NCI-H774 (cell line): Measurements from ENCODE around the gene SERHL2.
"Not testable (repeated sequence)": the region's sequence is repeated elsewhere in the genome, so short reads cannot be mapped to it uniquely, and the experiment has no call there.

Experiments used
- DNase-seq: peaks from one replicate; lab custom pipeline; 2025; lab: John Stamatoyannopoulos, UW

SERHL2 gene

DNA sequence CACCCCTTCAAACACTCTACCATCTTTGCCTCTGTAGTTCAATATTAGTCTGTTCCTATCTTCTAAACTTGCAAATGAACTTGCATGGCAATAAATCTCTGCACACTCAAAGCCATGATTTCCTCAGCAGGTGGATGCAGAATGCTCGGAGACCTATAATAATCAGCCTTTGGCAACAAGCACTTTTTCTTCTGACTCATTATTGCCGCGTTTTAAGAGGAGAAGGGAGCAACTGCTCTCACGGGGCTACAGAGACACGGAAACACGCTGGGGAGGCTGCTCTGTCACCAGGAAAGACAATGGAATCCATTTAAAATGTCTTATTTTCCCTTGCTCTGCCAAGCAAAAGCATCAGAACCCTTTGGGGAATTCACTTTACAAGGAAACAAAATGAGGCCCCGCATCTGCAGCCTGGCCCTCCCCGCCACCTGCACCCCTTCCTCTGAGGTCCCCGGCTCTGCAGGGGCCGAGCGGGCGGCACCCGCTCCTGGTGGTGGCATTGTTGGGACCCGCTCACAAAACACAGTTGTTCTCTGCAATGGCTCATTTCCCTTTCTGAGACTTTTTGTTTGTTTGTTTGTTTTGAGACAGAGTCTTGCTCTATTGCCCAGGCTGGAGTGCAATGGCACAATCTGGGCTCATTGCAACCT, 18.5 kb upstream of the SERHL2 start:
- DNase-seq = not testable (repeated sequence)

DNA sequence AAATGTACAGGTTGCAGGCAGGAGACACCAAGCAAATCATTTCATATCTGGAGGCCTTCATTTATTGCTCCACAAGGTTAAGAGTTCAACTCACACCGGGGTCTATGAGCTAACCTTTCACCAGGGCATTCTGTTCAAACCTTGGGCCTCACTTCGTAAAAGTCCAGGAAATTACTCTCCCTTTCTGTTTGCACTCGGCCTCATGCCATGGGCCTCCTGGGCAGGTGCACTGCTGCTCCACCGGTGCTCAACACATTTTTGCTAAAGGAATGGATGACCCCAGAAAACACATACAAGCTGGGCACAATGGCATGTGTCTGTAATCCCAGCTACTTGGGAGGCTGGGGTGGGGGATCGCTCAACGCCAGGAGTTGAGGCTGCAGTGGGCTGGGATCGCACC, 17.6 kb upstream of the SERHL2 start:
- DNase-seq = no peak

- DNase-seq = not testable (repeated sequence)
Observed at GRCh38 chr22:42536634-42537033, 17.1 kb upstream of the SERHL2 start.

GRCh38 chr22:42537199-42537831, 16.4 kb upstream of the SERHL2 start:
- DNase-seq = not testable (repeated sequence)

DNA sequence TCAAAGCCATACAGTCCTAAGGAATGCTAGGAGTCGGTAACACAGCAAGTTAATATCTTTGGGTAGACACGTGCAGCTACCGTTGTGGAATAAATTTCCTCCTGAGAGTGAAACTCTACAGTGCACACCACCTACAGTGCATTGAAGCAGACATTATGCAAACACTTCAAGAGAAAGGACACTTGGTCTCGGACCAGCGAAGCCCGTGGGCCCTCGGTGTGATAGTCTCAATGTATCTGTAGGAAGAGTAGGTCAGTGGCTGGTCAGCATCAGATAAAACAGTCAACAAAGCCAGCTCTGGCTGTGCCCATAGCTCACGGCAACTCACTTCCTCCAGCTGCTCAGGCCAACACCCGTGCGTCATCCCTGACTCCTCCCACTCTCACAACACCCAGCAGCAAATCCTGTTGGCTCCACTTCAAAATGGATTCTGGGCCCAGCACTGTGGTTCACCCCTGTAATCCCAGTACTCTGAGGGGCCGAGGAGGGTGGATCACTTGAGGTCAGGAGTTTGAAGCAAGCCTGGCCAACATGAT, 14.5 kb upstream of the SERHL2 start:
- DNase-seq = not testable (repeated sequence)

- no peak for DNase-seq
Observed at GRCh38 chr22:42544686-42545085, 9.1 kb upstream of the SERHL2 start.

DNA sequence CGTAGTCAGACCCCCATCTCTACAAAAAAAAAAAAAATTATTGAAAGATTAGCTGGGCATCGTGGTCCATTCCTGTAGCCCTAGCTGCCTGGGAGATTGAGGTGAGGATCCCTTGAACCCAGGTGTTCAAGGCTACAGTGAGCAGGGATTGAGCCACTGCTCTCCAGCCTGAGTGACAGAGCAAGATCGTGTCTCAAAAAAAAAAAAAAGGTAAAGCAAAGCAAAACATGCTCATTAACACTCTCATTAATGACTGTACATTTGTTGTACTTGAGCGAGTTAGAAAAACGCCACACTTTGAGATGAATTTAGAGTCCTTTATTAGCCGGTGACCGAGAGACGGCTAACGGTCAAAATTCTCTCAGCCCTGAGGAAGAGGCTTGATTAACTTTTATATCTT, 6.2 kb upstream of the SERHL2 start:
- no peak for DNase-seq

- not testable (repeated sequence) for DNase-seq
Observed at GRCh38 chr22:42548126-42548525, 5.6 kb upstream of the SERHL2 start.

DNA sequence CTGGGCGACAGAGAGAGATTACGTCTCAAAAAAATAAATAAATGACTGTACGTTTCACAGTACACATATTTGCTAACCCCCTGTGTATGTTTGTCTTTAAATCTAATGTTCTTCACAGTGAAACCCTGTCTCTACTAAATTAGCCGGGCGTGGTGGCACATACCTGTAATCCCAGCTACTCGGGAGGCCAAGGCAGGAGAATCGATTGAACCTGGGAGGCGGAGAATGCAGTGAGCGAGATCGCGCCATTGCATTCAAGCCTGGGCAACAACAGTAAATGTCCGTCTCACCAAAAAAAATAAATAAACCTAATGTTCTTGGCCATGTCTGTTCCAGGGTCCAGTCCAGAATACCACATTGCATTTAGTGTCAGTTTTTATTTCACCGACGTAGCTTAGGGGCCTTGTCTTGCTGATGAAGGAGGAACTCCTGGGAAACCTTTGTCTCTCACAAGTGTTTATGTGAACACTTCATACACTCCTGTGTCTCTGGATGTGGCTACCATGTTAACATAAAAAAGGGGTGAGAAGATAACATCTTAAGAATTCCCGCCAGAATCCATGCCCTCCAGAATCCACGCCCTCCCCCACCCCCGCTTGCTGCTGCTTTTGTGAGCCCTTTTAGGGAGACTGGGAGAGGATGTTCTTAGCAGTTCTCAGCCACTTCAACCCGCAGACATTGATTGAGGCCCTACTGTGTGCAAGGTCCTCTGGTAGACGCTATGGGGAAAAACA, 5.0 kb upstream of the SERHL2 start:
- no peak for DNase-seq

GRCh38 chr22:42549331-42550060, 4.3 kb upstream of the SERHL2 start:
- DNase-seq = no peak

GRCh38 chr22:42552294-42552647, 1.5 kb upstream of the SERHL2 start:
- not testable (repeated sequence) for DNase-seq

GRCh38 chr22:42560381-42560780, 6.6 kb downstream of the SERHL2 start:
- no peak for DNase-seq

GRCh38 chr22:42560781-42561180, 7.0 kb downstream of the SERHL2 start:
- DNase-seq = no peak

DNA sequence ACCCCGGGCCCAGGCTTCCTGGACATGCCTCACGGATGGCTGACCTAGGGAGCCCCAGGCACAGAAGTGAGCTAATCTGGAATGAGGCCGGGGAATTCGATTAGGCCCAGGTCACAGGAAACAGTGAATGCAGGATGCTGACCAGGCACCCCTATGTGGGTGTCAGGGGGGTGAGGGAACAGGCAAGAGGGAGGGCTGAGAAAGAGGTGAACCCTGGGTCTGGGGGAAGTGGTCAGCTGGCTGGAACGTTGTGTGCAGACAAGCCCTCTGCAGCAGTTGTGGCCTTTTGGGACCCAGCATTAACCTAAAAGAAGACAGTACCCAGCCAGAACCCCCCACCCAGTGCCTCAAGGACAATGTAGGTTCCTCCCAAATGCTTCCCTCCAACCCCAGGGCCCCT, 8.1 kb downstream of the SERHL2 start:
- DNase-seq = no peak

DNA sequence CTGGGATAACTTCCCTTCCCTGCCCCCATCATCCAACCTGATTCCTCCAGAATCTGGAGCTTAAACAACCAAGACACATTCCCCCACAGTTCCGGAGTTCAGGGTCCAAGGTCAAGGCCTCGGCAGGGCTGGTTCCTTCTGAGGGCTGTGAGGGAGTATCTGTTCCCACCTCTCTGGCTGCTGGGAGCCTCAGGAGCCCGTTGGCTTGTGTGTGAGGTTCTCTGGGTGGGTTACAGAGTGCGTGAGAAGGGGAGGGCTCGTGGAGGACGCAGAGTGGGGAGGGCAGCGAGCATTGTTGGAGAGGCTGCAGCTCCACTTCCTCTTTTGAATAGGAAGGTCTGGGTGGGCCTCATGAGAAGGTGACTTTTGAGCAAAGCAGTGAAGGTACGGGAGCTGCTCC, 8.5 kb downstream of the SERHL2 start:
- DNase-seq = no peak

- no peak for DNase-seq
Observed at GRCh38 chr22:42562684-42563083, 8.9 kb downstream of the SERHL2 start.

- DNase-seq = not testable (repeated sequence)
Observed at GRCh38 chr22:42563943-42564342, 10.2 kb downstream of the SERHL2 start.

GRCh38 chr22:42564699-42565098, 10.9 kb downstream of the SERHL2 start:
- DNase-seq = no peak

- DNase-seq = no peak
Observed at GRCh38 chr22:42565956-42566355, 12.2 kb downstream of the SERHL2 start.

DNA sequence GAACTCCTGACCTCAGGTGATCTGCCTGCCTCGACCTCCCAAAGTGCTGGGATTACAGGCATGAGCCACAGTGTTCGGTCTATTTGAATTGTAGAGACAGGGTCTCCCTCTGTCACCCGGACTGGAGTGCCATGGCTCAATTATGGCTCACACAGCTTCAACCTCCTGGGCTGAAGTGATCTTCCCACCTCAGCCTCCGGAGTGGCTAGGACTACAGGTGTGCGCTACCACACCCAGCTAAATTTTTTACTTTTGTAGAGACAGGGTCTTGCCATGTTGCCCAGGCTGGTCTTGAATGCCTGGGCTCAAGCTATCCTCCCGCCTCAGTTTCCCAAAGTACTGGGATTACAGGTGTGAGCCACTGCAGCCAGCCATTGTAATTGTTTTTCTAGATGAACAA, 14.2 kb downstream of the SERHL2 start:
- not testable (repeated sequence) for DNase-seq

- DNase-seq = not testable (repeated sequence)
Observed at GRCh38 chr22:42570580-42570979, 16.8 kb downstream of the SERHL2 start.

DNA sequence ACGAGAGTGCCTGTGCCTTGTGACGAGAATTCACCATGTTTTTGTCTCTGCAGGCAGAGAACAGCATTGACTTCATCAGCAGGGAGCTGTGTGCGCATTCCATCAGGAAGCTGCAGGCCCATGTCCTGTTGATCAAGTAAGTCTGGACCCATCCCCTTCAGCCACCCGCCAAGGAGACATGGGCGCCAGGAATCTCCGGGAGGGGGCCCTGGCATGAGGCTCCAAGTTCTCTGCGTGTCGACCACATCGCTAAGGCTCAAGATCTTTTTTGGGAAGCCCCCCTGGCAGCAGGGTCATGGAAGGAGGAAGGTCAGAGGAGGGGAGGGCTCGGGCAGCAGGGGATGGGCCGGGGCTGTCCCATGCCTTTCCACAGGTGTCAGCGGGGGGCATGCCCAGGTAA, 17.3 kb downstream of the SERHL2 start:
- not testable (repeated sequence) for DNase-seq
